HCT116 (cell line): ENCODE results near the gene MELTF.

Source experiments
- CTCF ChIP-seq, 3 experiments: fragments of 200-600 bp in 1 of 3; sonication (generic) in 1 of 3; IDR thresholded peaks in 2 of 3; conservative IDR thresholded peaks in 1 of 3; 2 replicates each; pipeline ENCODE4 v1.5.1; 2012 to 2017; ENCODE audit warnings: low read depth in 2 of 3, low read length in 2 of 3, antibody characterized with exemption in 1 of 3, borderline replicate concordance in 1 of 3, control low read depth in 1 of 3, mild to moderate bottlenecking in 1 of 3, mixed read lengths in 1 of 3, mixed run types in 1 of 3, moderate library complexity in 1 of 3; ENCODE audit not compliant: insufficient read depth in 1 of 3
- EGR1 ChIP-seq: IDR thresholded peaks from 2 replicates; pipeline ENCODE4 v1.6.1; 2012; ENCODE audit warnings: low read depth
- EZH2phosphoT487 ChIP-seq: fragments of 200-600 bp; IDR thresholded peaks from 2 replicates; pipeline ENCODE4 v1.6.1; 2018; ENCODE audit warnings: antibody characterized with exemption, borderline replicate concordance
- JUND ChIP-seq: IDR thresholded peaks from 2 replicates; pipeline ENCODE4 v1.6.1; 2012
- POLR2A ChIP-seq: IDR thresholded peaks from 2 replicates; pipeline ENCODE4 v1.7.0; 2011; ENCODE audit warnings: borderline replicate concordance; ENCODE audit not compliant: insufficient read depth, insufficient read length; ENCODE audit errors: extremely low read depth
- POLR2AphosphoS5 ChIP-seq: IDR thresholded peaks from 2 replicates; pipeline ENCODE4 v1.6.1; 2011; ENCODE audit warnings: mild to moderate bottlenecking, low read depth, low read length, moderate library complexity
- TCF7L2 ChIP-seq: IDR thresholded peaks from 2 replicates; pipeline ENCODE4 v1.7.0; 2011; ENCODE audit warnings: borderline replicate concordance, inconsistent platforms; ENCODE audit not compliant: insufficient read depth, insufficient read length; ENCODE audit errors: extremely low read depth
- ZFX ChIP-seq: fragments of 450-650 bp; IDR thresholded peaks from 2 replicates; pipeline ENCODE4 v1.6.1; 2017
- TF ChIP-seq, protein P1 (sequence below): IDR thresholded peaks from 2 replicates; pipeline ENCODE4 v1.6.1; 2012

DNA sequence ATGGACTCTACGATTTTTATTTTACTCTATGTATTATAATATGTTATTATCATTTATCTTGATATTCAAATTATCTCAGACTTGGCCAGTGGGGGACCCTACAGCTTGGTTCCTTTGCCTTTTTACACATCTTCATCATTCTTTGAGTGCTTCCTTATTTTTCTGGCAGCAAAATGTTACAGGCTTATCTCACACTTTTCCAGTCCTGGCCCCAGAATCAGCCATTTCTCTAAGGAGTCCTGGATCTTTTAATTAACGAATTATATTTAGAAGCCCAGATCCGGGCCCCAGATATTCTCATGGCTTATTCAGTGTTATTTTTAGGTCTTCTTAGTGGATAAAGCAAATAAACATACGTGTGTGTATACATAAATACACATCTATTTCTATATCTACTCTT, 32.8 kb upstream of the MELTF start:
- TF ChIP-seq POLR2AphosphoS5 (no peak), EZH2phosphoT487 (no peak), CTCF (IDR thresholded peaks at IDR 0.05 in 2 of 3, conservative IDR thresholded peaks at IDR 0.05 in 1 of 3; ENCODE audit: borderline replicate concordance in 1 of 3, insufficient read depth in 1 of 3, low read depth in 2 of 3, low read length in 2 of 3) (no peak), POLR2A (no peak), TCF7L2 (no peak), ZFX (no peak), JUND (no peak), EGR1 (no peak)
- TF ChIP-seq, protein P1, sequence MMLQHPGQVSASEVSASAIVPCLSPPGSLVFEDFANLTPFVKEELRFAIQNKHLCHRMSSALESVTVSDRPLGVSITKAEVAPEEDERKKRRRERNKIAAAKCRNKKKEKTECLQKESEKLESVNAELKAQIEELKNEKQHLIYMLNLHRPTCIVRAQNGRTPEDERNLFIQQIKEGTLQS = no peak
